Esophagus muscularis mucosa (tissue), 4 donors: ENCODE measurements around the gene PIP5K1B.

Experiments used
- EP300 ChIP-seq: sonication (generic); formaldehyde crosslinking; IDR thresholded peaks from one replicate; pipeline ENCODE4 v1.6.1; 2017; ENCODE audit warnings: antibody characterized with exemption
- POLR2A ChIP-seq: fragments of 450-650 bp; IDR thresholded peaks from one replicate; pipeline ENCODE4 v1.6.1; 2017; ENCODE audit warnings: antibody characterized with exemption, moderate library complexity, mild to moderate bottlenecking, low read depth
- TF ChIP-seq, protein P1 (sequence below), 3 experiments: fragments of 200-600 bp in 2 of 3; fragments of 450-650 bp in 1 of 3; sonication (generic) in 2 of 3; IDR thresholded peaks; one replicate each; pipeline ENCODE4 v1.5.1; 2017 to 2019; ENCODE audit warnings: antibody characterized with exemption in 3 of 3, mild to moderate bottlenecking in 2 of 3, moderate library complexity in 1 of 3

GRCh38 chr9:68869022-68869421 is 164.0 kb downstream of the PIP5K1B start:
- TF ChIP-seq, protein P1, sequence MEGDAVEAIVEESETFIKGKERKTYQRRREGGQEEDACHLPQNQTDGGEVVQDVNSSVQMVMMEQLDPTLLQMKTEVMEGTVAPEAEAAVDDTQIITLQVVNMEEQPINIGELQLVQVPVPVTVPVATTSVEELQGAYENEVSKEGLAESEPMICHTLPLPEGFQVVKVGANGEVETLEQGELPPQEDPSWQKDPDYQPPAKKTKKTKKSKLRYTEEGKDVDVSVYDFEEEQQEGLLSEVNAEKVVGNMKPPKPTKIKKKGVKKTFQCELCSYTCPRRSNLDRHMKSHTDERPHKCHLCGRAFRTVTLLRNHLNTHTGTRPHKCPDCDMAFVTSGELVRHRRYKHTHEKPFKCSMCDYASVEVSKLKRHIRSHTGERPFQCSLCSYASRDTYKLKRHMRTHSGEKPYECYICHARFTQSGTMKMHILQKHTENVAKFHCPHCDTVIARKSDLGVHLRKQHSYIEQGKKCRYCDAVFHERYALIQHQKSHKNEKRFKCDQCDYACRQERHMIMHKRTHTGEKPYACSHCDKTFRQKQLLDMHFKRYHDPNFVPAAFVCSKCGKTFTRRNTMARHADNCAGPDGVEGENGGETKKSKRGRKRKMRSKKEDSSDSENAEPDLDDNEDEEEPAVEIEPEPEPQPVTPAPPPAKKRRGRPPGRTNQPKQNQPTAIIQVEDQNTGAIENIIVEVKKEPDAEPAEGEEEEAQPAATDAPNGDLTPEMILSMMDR (IDR thresholded peaks at IDR 0.05): no peak
- no peak for TF ChIP-seq EP300
- no peak for TF ChIP-seq POLR2A
